Ishikawa (cell line): ENCODE measurements around the gene NOXA1.

Experiments used
- CEBPB ChIP-seq: IDR thresholded peaks from 2 replicates; pipeline ENCODE4 v1.6.1; 2012
- CREB1 ChIP-seq: IDR thresholded peaks from 2 replicates; pipeline ENCODE4 v1.6.1; 2012; ENCODE audit warnings: low read depth
- EP300 ChIP-seq: IDR thresholded peaks from 2 replicates; pipeline ENCODE4 v1.6.1; 2012; ENCODE audit warnings: borderline replicate concordance
- MAX ChIP-seq: IDR thresholded peaks from 2 replicates; pipeline ENCODE4 v1.6.1; 2012
- NFIC ChIP-seq: IDR thresholded peaks from 2 replicates; pipeline ENCODE4 v1.6.1; 2012
- RAD21 ChIP-seq: IDR thresholded peaks from 2 replicates; pipeline ENCODE4 v1.6.1; 2012; ENCODE audit warnings: low read depth
- TCF12 ChIP-seq: IDR thresholded peaks from 2 replicates; pipeline ENCODE4 v1.6.1; 2012; ENCODE audit warnings: low read depth
- TF ChIP-seq, protein P1 (sequence below): IDR thresholded peaks from 2 replicates; pipeline ENCODE4 v1.6.1; 2012; ENCODE audit warnings: low read depth, mild to moderate bottlenecking

GRCh38 chr9:137461663-137462395 lies 38.6 kb downstream of the NOXA1 start:
- TF ChIP-seq EP300, result no peak
- no peak for TF ChIP-seq CEBPB
- no peak for TF ChIP-seq RAD21
- no peak for TF ChIP-seq CREB1
- no peak; the same call in 1 of the 2 replicates for TF ChIP-seq MAX
- TF ChIP-seq, protein P1, sequence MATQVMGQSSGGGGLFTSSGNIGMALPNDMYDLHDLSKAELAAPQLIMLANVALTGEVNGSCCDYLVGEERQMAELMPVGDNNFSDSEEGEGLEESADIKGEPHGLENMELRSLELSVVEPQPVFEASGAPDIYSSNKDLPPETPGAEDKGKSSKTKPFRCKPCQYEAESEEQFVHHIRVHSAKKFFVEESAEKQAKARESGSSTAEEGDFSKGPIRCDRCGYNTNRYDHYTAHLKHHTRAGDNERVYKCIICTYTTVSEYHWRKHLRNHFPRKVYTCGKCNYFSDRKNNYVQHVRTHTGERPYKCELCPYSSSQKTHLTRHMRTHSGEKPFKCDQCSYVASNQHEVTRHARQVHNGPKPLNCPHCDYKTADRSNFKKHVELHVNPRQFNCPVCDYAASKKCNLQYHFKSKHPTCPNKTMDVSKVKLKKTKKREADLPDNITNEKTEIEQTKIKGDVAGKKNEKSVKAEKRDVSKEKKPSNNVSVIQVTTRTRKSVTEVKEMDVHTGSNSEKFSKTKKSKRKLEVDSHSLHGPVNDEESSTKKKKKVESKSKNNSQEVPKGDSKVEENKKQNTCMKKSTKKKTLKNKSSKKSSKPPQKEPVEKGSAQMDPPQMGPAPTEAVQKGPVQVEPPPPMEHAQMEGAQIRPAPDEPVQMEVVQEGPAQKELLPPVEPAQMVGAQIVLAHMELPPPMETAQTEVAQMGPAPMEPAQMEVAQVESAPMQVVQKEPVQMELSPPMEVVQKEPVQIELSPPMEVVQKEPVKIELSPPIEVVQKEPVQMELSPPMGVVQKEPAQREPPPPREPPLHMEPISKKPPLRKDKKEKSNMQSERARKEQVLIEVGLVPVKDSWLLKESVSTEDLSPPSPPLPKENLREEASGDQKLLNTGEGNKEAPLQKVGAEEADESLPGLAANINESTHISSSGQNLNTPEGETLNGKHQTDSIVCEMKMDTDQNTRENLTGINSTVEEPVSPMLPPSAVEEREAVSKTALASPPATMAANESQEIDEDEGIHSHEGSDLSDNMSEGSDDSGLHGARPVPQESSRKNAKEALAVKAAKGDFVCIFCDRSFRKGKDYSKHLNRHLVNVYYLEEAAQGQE, result no peak
- no peak for TF ChIP-seq TCF12
- no peak for TF ChIP-seq NFIC
